Left cardiac atrium (tissue), 4 donors: ENCODE results near the gene KRT78. TPM values are rescaled to one million over a fixed set of nuclear protein-coding genes. Genes with fewer than 3 reads are reported as not detected.
A peak's percentile ranks its signal among the peaks of the same experiment; 100 is the strongest.
"Not testable (repeated sequence)": the region's sequence is repeated elsewhere in the genome, so short reads cannot be mapped to it uniquely, and the experiment has no call there.

Experiments used
- ATAC-seq, 2 donors: fragments of 200-7000 bp; cut with Tn5 transposase; one replicate each; pipeline ENCODE4 v1.9.1; 2020; ENCODE audit warnings: mild to moderate bottlenecking in 2 of 2, moderate library complexity in 2 of 2
- DNase-seq: peaks from one replicate; pipeline ENCODE4 v3.0.0-alpha.2; 2020
- intact Hi-C, 2 donors: fragments of 100-400 bp; cut with DNase I; formaldehyde crosslinking; loops; one replicate each; pipeline versions ENCODE4 v1.14.1 to v1.15.1; 2022 to 2023
- total RNA-seq, 2 donors: library from RNA; stranded (reverse); fragmentation: NEBNext Ultra II Directional; extraction: Animal tissue kit (Norgen Biotek cat#: 25700); gene quantifications; one replicate each; pipeline ENCODE4 v1.2.1, GENCODE V29; 2021
- donor health status: DM: no; HTN: yes; CAD: no.
- donor health status: DM: no; HTN: yes; CAD: no; lungs with severe emphysema.
- donor health status: DM: yes; HTN: yes; CAD: no.
- donor health status: Dilated cardiomyopathy.

The KRT78 gene
- total RNA-seq, 2 donors from 2014 or later, result not detected

- intact Hi-C loops, result no loop called here
- ATAC-seq, result no peak
- no peak for DNase-seq
These were observed 43.1 kb downstream of the KRT78 start for GRCh38 chr12:52805739-52806138.

- intact Hi-C loops, result no loop called here
- DNase-seq, result no peak
These were observed 43.8 kb downstream of the KRT78 start for GRCh38 chr12:52805000-52805399.

GRCh38 chr12:52802442-52802841, 46.4 kb downstream of the KRT78 start:
- no peak for ATAC-seq
- DNase-seq, result no peak
- intact Hi-C loops, result no loop called here

More at GRCh38 chr12:52805000-52805399, 43.8 kb downstream of the KRT78 start:
- no peak for ATAC-seq

- intact Hi-C loops, result no loop called here
- no peak for ATAC-seq
- DNase-seq, result no peak
These were observed 47.0 kb downstream of the KRT78 start for GRCh38 chr12:52801773-52802172.

- intact Hi-C loops, result no loop called here
- ATAC-seq (no peak), DNase-seq (no peak)
These were observed 48.4 kb downstream of the KRT78 start for GRCh38 chr12:52800259-52800917.

- no peak for ATAC-seq
These were observed 49.1 kb downstream of the KRT78 start for GRCh38 chr12:52799505-52800211.

GRCh38 chr12:52798671-52799504, 49.9 kb downstream of the KRT78 start:
- DNase-seq (no peak), ATAC-seq (peak in 1 of 2 donors; percentile 38)
- intact Hi-C loops, result no loop called here

More at GRCh38 chr12:52799505-52800211, 49.1 kb downstream of the KRT78 start:
- intact Hi-C loops, result no loop called here
- no peak for DNase-seq

GRCh38 chr12:52798003-52798670, 50.7 kb downstream of the KRT78 start:
- ATAC-seq (no peak), DNase-seq (no peak)
- intact Hi-C loops, result no loop called here

GRCh38 chr12:52797529-52797894, 51.3 kb downstream of the KRT78 start:
- DNase-seq, result no peak
- intact Hi-C loops, result no loop called here
- ATAC-seq, result no peak

GRCh38 chr12:52796839-52797528, 51.8 kb downstream of the KRT78 start:
- intact Hi-C loops, result no loop called here
- DNase-seq, result no peak
- ATAC-seq, result no peak

- DNase-seq (no peak), ATAC-seq (no peak)
- intact Hi-C loops, result no loop called here
These were observed 52.4 kb downstream of the KRT78 start for GRCh38 chr12:52796429-52796794.

GRCh38 chr12:52795694-52796428, 52.9 kb downstream of the KRT78 start, which contains the start of gene KRT3:
TSS of gene KRT3 (minus strand) at chr12:52796117. CDS start at chr12:52796042, 75 bp downstream.
- no peak for DNase-seq
- ATAC-seq, result no peak
- intact Hi-C loops, result no loop called here

GRCh38 chr12:52795332-52795674, 53.5 kb downstream of the KRT78 start:
- ATAC-seq, DNase-seq, intact Hi-C loops: not testable (repeated sequence)

- DNase-seq, result no peak
- intact Hi-C loops, result no loop called here
- ATAC-seq, result no peak
These were observed 54.1 kb downstream of the KRT78 start for GRCh38 chr12:52794479-52795331.

GRCh38 chr12:52792185-52793029, 56.4 kb downstream of the KRT78 start:
- DNase-seq (no peak), ATAC-seq (no peak)
- intact Hi-C loops, result no loop called here
